ENCODE measurements around the gene CNTN2. TPM values are rescaled to one million over a fixed set of nuclear protein-coding genes. Genes with fewer than 3 reads are reported as not detected.

The CNTN2 gene
- total and polyA plus RNA-seq, 2 experiments from 2014 or later: 9.7 TPM; not detected in 1

GRCh38 chr1:205049479-205049878 is 6.5 kb downstream of the CNTN2 start:
- TF ChIP-seq CTCF (IDR thresholded peaks at IDR 0.05; ENCODE audit: poor library complexity) (no peak), EZH2 (IDR thresholded peaks at IDR 0.05; ENCODE audit: borderline replicate concordance) (no peak), EZH2phosphoT487 (IDR thresholded peaks at IDR 0.05; ENCODE audit: low read depth, severe bottlenecking, unreplicated experiment) (no peak)
- 65% methylated on average over 6 of the region's 6 CpGs for WGBS (ENCODE audit: low lambda C conversion rate, missing lambda C conversion rate)

GRCh38 chr1:205052690-205053089 is 9.7 kb downstream of the CNTN2 start:
- H3K9me2 ChIP-seq (replicated peaks; ENCODE audit: insufficient read depth): no peaks in the 10 kb centered on the region
- H3K27me3 ChIP-seq: peaks cover 4% of the 10 kb centered on the region
- no peaks in the 10 kb centered on the region for H3K79me2 ChIP-seq
- H3K4me1 ChIP-seq (ENCODE audit: insufficient read depth): no peaks in the 10 kb centered on the region
- TF ChIP-seq EZH2 (IDR thresholded peaks at IDR 0.05; ENCODE audit: borderline replicate concordance): no peak
- TF ChIP-seq EZH2phosphoT487 (IDR thresholded peaks at IDR 0.05; ENCODE audit: low read depth, severe bottlenecking, unreplicated experiment): no peak
- TF ChIP-seq CTCF (IDR thresholded peaks at IDR 0.05; ENCODE audit: poor library complexity): no peak
- H3K9me3 ChIP-seq (ENCODE audit: low read depth): no peaks in the 10 kb centered on the region
- no peak overlapping the region for H3K4me3 ChIP-seq
- no peaks in the 10 kb centered on the region for H4K20me1 ChIP-seq (ENCODE audit: insufficient read depth, poor library complexity, severe bottlenecking)
- H3K27ac ChIP-seq: no peak overlapping the region
- no peak overlapping the region for H3K4me2 ChIP-seq
- 84% methylated on average over 11 of the region's 11 CpGs for WGBS (ENCODE audit: low lambda C conversion rate, missing lambda C conversion rate)
- H3K36me3 ChIP-seq (replicated peaks; ENCODE audit: insufficient read depth, low read depth): no peaks in the 10 kb centered on the region
- no peak for DNase-seq (ENCODE audit: low spot score)
- H2AFZ ChIP-seq: no peak overlapping the region

More at GRCh38 chr1:205049479-205049878, 6.5 kb downstream of the CNTN2 start:
- H3K79me2 ChIP-seq: no peaks in the 10 kb centered on the region
- DNase-seq (ENCODE audit: low spot score): no peak
- H3K9me3 ChIP-seq (ENCODE audit: low read depth): no peaks in the 10 kb centered on the region
- H3K4me2 ChIP-seq: no peak overlapping the region
- no peaks in the 10 kb centered on the region for H3K36me3 ChIP-seq (replicated peaks; ENCODE audit: insufficient read depth, low read depth)
- H3K4me3 ChIP-seq: no peak overlapping the region
- H3K27ac ChIP-seq: no peak overlapping the region
- H3K4me1 ChIP-seq (ENCODE audit: insufficient read depth): no peaks in the 10 kb centered on the region
- H3K27me3 ChIP-seq: peaks cover 32% of the 10 kb centered on the region
- H2AFZ ChIP-seq: no peak overlapping the region
- H4K20me1 ChIP-seq (ENCODE audit: insufficient read depth, poor library complexity, severe bottlenecking): no peaks in the 10 kb centered on the region
- no peaks in the 10 kb centered on the region for H3K9me2 ChIP-seq (replicated peaks; ENCODE audit: insufficient read depth)

GRCh38 chr1:205053296-205053695 is 10.3 kb downstream of the CNTN2 start:
- no peaks in the 10 kb centered on the region for H3K4me1 ChIP-seq (ENCODE audit: insufficient read depth)
- no peaks in the 10 kb centered on the region for H3K36me3 ChIP-seq (replicated peaks; ENCODE audit: insufficient read depth, low read depth)
- H2AFZ ChIP-seq: no peak overlapping the region
- no peaks in the 10 kb centered on the region for H3K27me3 ChIP-seq
- H4K20me1 ChIP-seq (ENCODE audit: insufficient read depth, poor library complexity, severe bottlenecking): no peaks in the 10 kb centered on the region
- TF ChIP-seq EZH2phosphoT487 (IDR thresholded peaks at IDR 0.05; ENCODE audit: low read depth, severe bottlenecking, unreplicated experiment) (no peak), EZH2 (IDR thresholded peaks at IDR 0.05; ENCODE audit: borderline replicate concordance) (no peak), CTCF (IDR thresholded peaks at IDR 0.05; ENCODE audit: poor library complexity) (no peak)
- H3K27ac ChIP-seq: no peak overlapping the region
- H3K4me2 ChIP-seq: no peak overlapping the region
- H3K79me2 ChIP-seq: no peaks in the 10 kb centered on the region
- no peaks in the 10 kb centered on the region for H3K9me2 ChIP-seq (replicated peaks; ENCODE audit: insufficient read depth)
- no peak overlapping the region for H3K4me3 ChIP-seq
- DNase-seq (ENCODE audit: low spot score): no peak
- WGBS (ENCODE audit: low lambda C conversion rate, missing lambda C conversion rate): 91% methylated on average over 5 of the region's 5 CpGs
- no peaks in the 10 kb centered on the region for H3K9me3 ChIP-seq (ENCODE audit: low read depth)

GRCh38 chr1:205054013-205054412 is 11.0 kb downstream of the CNTN2 start:
- H4K20me1 ChIP-seq (ENCODE audit: insufficient read depth, poor library complexity, severe bottlenecking): no peaks in the 10 kb centered on the region
- H3K79me2 ChIP-seq: no peaks in the 10 kb centered on the region
- WGBS (ENCODE audit: low lambda C conversion rate, missing lambda C conversion rate): 62% methylated on average over 7 of the region's 7 CpGs
- no peak for TF ChIP-seq EZH2 (IDR thresholded peaks at IDR 0.05; ENCODE audit: borderline replicate concordance)
- TF ChIP-seq EZH2phosphoT487 (IDR thresholded peaks at IDR 0.05; ENCODE audit: low read depth, severe bottlenecking, unreplicated experiment): no peak
- no peak for TF ChIP-seq CTCF (IDR thresholded peaks at IDR 0.05; ENCODE audit: poor library complexity)
- no peak overlapping the region for H2AFZ ChIP-seq
- H3K9me3 ChIP-seq (ENCODE audit: low read depth): no peaks in the 10 kb centered on the region
- H3K9me2 ChIP-seq (replicated peaks; ENCODE audit: insufficient read depth): no peaks in the 10 kb centered on the region
- no peaks in the 10 kb centered on the region for H3K27me3 ChIP-seq
- H3K4me3 ChIP-seq: no peak overlapping the region
- no peak overlapping the region for H3K4me2 ChIP-seq
- H3K36me3 ChIP-seq (replicated peaks; ENCODE audit: insufficient read depth, low read depth): no peaks in the 10 kb centered on the region
- no peak for DNase-seq (ENCODE audit: low spot score)
- H3K4me1 ChIP-seq (ENCODE audit: insufficient read depth): no peaks in the 10 kb centered on the region
- no peak overlapping the region for H3K27ac ChIP-seq
